GM18499 (cell line): ENCODE results near the gene BORCS5.
"Not testable (repeated sequence)": the region's sequence is repeated elsewhere in the genome, so short reads cannot be mapped to it uniquely, and the experiment has no call there.

Experiments used
- ATAC-seq: cut with Tn5 transposase; IDR thresholded peaks from one replicate; pipeline ENCODE4 v1.9.1; 2021; ENCODE audit warnings: moderate number of reproducible peaks; ENCODE audit not compliant: insufficient read depth, unreplicated experiment

The BORCS5 gene

DNA sequence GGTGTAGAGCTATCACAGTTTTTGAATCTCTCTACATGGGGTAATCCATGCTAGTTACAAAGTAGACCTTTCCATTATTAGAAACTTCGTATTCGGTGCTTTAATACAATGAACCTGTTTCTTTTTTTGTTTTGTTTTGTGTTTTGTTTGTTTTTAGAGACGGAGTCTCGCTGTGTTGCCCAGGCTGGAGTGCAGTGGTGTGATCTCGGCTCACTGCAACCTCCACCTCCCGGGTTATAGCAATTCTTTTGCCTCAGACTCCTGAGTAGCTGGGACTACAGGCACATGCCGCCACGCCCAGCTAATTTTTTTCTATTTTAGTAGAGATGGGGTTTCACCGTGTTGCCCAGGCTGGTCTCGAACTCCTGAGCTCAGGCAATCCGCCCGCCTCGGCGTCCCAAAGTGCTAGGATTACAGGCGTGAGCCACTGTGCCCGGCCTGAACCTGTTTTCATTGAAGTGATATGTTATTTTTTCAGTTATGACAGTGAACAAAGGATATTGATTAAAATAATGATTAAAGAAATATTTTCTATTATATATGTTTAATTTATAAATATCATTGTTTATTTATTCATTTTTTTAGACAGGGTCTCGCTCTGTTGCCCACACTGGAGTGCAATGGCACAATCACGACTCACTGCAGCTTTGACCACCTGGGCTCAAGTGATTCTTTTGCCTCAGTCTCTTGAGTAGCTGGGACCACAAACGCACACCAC is 5.3 kb upstream of the BORCS5 start:
- not testable (repeated sequence) for ATAC-seq

DNA sequence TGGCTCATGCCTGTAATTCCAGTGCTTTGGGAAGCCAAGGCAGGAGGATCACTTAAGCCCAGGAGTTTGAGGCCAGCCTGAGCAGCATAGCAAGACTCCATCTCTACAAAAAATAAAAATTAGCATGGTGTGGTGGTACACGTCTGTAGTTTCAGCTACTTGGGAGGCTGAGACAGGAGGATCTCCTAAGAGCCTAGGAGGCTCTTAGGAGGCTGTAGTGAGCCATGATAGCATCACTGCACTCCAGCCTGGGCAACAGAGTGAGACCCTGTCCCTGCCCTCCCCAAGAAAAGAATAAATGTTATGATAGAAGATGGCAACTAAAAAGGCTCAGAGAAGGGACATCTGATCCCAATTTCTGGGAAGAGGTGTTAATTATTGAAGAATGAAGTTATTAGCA is 3.6 kb upstream of the BORCS5 start:
- ATAC-seq, result no peak

DNA sequence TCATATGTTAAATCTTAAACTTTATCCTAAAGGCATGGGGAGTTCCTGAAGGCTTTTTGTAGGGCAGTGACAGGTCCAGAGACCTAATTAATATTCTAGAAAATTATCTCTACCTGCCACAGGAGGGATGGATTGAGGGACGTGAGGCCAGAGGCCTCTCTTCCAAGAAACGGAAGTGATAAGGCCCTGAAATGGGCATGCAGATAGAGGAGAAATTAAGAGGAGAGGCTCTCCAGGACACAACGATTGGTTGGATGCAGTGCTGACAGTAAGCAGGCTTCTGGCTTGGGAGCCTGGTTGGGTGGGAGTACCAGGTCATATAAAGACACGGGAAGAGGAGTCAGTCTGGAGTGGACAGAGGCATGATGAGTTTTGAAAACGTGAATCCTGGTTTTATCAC is 3.1 kb upstream of the BORCS5 start:
- no peak for ATAC-seq

DNA sequence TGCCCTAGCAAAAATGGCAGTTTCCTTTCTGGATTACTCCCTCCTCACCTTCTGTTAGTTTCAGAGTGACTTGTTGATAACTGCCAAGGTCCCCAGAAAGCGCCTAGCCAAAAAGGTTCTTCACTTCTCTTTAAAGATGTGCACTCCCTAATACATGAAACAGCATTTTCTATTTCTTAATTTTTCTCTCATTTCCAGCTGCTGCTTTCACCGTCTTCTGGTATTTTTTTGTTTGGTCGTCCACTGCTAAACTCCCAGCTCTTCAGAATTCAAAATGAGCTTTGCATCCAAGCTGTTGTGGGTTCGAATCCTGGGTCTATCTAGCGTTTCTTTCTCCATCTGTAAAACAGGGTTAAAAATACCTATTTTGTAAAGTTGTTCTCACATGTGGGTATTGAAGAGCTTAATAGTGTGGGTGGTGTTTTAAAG is 397 bp upstream of the BORCS5 start:
- ATAC-seq, result no peak

DNA sequence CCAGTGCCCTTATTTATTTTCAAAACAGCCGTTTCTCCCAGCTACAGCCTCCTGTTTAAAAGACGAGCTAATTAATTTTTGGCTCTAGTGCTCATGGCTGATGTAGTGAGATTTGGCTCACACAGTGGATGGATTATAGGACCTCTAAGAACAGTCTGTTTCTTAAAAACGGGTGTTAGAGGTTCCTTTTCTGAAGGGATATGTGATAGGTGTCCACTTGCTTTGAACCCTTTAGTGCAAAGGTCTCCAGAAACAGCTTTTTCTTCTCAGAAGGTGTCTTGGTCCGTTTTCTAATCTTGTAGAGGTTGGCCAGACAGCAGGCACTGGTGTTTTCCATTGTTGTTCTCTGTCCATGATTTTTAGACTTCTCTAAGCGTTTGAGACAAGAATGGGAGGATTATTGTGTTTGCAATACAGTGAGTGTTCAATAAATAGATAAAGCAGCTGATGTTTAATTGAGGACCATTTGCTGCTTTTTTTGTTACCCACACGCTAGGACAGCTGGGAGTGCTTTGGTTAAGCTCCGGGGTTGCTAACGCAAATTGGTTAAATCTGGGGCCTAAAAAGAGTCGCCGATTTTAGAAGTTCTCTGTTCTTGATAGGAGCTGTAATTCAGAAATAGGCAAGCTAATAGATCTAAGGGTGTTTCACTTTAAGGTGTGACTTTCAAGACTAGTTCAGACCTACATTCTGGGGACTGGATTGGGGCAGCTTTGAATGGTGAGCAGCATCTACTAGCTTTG is 1.0 kb downstream of the BORCS5 start:
- no peak for ATAC-seq

DNA sequence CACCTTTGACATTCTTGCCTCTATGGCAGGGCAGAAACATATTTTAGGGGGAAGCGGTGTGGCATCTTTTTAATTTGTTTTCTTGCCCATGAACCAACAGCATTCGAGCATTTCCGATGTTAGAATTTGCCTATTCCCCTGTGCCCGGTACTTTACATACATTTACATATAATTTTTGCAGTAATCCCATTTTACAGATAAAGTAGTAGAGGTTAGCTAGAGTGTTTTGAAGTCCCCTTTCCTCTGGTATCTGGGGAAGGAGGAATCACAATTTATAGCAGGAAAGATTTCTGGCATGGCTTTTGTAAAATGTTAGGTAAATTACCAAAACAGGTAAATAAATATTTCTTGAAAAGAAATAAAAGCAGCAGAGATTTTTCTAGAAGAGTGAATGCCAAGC is 1.6 kb downstream of the BORCS5 start:
- no peak for ATAC-seq

DNA sequence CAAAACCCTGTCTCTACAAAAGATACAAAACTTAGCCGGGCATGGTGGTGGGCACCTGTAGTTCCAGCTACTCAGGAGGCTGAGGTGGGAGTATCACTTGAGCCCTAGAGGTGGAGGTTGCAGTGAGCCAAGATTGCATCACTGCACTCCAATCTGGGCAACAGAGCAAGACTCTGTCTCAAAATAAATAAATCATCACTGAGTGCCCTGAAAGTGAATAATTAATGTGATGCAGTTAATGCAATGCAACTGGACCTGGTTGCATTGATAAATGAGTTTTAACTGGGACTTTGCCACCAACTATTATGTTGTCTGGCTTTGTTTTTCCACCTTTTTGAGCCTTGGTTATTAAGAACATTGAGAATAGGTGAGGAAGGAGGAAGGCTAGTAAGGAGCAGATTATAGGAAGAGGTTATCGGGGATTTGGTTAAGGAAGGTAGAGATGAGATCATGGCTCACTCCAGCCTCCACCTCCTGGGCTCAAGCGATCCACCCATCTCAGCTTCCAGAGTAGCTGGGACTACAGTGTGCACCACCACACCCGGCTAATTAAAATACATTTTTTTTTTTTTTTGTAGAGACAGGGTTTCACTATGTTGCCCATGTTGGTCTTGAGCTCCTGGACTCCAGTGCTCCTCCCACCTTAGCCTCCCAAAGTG is 8.0 kb downstream of the BORCS5 start:
- no peak for ATAC-seq

DNA sequence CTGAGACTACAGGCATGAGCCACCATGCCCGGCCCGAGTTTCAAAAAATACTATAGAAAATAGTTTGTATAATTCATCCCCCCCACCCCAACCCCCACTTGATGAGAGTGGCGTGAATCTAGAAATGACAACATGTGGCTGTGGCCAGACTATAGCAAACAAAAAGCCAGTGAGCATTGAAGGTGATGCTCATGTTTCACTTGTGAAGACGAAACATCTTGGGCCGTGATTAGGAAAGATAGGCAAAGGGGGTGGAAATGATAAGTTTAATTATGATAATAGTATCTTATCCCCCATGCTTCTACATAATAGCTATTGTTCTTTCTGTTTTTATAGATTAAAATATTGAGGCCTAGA is 8.5 kb downstream of the BORCS5 start:
- no peak for ATAC-seq

DNA sequence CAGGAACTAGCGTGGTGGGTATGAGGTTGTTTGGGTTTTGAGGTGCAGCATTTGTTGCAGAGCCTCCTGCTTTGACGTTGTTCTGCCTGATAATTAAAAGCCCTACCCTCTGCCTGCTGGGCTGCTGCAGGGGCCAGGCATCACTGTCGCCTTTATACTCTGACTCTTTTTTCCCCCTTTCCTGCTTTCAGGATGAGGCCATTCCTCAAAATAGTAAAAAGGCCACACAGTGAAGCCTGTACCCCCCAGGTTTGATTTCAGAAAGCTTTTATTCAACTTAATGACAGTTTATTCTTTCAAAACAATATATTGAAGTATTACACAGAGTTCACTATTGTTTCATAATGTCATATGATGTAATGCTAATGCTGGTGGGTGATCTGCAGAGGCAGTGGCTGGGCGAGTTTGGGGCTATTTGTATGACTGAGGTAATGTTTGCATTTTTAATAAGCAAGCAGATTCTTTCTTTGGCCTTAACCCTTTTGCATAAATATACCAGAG is 9.1 kb downstream of the BORCS5 start:
- ATAC-seq, result no peak

DNA sequence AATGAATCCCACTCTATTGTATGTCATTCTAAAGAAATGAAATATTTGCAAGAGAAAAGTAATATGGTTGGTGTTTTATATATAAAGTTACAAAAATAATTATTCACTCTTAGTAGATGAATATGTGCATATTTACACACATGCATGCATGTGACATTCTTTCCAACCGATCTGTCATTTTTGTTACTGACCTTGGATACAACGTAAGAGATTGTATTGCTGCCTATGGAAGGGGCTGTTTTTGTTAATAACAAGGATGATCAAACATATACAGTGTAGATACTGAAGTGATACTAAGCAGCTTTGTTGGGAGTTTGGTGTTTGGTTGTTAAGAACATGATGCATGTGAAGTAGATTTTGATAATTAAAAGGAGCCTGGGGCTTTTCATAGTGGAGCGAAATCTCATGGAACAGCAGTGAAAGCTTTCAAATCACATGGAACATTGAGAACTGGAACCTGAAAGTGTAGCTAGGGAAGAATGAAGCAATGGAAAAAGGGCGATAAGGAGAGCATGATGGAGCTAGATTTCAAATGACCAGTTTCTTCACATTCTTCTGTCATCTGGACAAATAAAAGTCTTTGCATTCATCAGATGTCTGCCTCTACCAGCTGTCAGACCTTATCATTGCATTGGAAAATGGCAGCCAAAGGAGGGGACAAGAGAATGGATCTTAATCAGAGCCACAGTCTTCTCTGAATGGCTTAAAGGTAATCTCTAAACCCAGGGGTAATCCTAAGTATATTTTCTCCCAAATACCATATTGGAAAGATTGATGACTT is 10.0 kb downstream of the BORCS5 start:
- no peak for ATAC-seq

DNA sequence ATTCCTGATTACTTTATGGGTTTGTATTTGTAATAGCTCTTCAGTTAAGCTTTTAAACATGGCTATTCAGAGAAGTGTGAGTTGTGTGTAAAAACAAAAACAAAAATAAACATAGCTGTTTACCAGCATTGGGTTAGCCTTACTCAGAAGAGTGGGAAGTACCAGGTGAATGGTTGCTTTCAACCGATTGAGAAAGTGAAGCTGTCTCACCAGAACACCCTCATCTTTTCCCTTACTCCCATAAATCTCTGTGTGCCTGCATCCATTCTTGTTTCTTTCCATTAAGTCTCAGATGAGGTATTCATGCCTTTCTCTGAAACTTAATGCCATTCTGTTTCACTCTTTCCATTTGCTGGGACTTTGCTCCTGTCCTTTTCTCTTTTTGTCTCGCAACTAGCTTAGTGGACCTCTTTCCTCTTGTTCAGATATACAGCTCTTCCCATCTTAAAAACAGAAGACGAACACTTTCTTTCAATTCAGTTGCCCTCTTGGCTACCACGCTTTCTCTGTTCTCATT is 10.7 kb downstream of the BORCS5 start:
- no peak for ATAC-seq

DNA sequence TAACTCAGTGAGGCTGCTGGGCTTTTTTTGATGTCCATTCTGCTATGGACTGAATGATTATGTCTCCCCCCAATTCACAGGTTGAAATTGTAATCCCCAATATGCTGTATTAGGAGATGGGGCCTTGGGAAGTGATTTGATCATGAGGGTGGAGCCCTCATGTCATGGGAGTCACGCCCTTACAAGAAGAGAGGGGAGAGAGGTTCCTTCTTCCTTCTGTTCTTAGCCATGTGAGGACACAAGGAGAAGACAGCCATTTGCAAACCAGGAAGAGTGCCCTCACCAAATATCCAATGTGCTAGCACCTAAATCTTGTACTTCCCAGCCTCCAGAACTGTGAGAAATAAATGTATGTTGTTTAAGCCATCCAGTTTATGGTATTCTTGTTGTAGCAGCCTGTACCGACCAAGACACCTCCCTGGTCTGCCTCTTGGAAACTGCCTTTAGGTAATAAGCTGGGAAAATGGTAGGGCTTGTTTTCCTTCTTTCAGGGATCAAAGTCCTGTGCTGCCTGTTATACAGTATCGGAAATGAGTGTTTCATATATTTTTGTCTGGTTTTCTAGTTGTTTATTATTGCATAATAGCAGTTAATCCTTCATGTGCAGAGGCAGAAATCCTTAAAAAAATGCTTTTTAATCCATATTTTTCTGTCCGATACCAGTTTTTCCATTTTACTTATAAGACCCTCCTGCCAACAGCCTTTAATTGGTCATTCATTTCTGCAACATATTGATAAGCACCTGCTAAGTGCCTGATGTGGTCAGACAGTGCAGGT is 16.3 kb downstream of the BORCS5 start:
- no peak for ATAC-seq

DNA sequence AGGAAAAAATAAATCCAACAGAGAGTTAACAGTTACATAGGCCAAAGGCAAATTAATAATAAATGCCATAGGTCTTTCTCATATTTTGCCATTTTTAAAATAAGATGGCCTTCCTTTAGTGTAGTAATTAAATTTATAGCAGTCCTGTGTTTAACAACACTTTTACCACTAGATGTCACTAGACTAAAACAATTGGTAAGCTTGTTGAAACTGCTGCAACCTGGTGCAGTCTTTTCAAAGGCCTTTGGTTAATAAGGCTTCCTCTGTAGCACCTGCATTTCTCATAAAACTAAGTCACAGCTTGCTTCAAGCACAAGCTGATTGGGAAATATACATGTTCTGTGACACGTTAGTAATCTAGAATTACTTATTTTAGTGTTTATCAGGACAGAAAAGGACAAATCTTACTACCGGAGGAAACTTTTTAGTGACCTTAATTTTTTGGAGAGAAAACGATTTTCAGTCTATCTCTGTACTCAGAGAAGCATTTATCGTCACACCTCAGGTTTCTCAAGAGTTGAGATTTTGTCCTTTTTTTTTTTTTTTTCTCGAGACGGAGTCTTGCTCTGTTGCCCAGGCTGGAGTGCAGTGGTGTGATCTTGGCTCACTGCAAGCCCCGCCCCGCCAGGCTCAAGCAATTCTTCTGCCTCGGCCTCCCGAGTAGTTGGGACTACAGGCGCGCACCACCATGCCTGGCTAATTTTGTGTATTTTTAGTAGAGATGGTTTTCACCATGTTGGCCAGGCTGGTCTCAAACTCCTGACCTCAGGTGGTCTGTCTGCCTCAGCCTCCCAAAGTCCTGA is 20.0 kb downstream of the BORCS5 start:
- peak; percentile 52 for ATAC-seq

DNA sequence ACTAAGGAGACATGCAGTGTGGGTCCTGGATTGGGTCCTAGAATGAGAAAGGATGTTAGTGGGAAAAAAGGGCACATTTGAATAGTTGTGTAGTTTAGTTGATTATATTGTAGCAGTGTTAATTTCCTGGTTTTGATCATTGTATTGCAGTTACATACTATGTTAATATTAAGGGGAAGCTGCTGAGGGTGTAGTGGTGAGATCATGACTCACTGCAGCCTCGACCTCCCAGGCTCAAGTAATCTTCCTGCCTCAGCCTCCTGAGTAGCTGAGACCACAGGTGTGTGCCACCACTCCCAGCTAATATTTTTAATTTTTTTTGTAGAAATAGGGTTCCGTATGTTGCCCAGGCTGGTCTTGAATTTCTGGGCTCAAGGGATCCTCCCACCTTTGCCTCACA is 21.7 kb downstream of the BORCS5 start:
- ATAC-seq, result no peak

DNA sequence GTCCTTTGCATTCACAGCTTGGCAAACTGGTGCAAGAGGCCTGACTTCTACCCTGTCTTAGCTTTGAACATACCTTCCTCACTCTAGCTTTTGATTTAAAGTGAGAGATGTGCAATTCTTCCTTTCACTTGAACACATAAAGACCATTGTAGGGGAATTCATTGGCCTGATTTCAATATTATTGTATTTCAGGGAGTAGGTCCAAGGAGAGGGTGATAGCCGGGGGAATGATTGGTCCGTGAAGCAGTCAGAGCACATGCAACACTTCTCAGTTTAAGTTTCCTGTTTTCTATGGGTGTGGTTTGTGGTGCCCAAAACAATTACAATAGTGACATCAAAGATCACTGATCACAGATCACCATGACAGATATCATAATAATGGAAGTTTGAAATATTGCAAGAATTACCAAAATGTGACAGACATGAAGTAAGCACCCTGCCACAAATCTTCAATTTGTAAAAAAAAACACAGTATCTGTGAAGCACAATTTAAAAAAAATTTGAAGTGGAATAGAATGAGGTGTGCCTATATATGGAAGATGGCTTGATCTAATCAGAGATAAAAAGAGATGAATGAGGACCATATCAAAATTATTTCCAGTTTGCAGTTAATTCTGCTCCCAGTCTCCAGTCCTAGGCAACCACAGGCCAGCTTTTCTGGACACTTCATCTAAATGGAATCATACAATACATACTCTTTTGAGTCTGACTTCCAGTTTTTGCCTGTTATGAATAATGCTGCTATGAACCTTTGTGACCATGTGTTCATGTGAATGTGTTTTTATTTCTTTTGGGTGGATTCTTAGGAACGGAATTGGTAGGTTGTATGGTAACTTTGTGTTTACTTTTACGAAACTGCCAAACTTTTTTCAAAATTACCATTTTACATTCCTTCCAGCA is 23.2 kb downstream of the BORCS5 start:
- ATAC-seq, result no peak

DNA sequence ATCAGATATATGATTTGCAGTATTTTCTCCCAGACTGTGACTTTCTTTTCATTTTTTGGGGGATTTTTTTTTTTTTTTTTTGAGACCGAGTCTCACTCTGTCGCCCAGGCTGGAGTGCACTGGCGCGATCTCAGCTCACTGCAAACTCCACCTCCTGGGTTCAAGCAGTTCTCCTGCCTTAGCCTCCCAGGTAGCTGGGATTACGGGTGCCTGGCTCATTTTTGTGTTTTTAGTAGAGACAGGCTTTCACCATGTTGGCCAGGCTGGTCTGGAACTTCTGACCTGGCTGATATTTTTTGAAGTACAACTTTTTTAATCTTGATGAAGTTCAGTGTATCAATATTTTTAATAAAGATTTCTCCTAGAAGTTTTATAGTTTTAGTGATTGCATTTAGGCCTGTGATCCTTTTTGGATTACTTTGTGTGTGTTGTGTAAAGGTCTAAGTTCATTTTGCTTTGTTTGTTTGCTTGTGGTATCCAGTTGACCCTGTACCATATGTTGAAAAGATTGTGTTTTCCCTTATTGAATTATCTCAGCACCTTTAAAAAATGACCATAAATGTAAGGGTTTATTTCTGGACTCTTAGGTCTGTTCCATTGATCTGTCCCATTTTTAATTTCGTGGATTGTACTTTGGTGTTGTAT is 24.2 kb downstream of the BORCS5 start:
- no peak for ATAC-seq

DNA sequence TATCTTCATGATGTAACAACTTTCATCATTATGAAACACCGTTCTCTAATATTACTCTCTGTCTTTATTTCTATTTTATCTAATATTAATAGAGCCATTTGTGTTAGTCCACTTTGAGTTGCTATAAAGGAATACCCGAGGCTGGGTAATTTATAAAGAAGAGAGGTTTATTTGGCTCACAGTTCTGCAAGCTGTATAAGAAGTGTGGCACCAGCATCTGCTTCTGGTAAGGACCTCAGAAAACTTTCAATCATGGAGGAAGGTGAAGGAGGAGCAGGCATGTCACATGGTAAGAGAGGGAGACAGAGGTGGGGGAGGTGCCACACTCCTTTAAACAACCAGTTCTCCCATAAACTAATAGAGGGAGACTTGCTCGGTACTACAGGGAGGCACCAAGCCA is 25.1 kb downstream of the BORCS5 start:
- ATAC-seq, result no peak
